Kidney (tissue), 14 donors: ENCODE data around the gene ADSS1. TPM values are rescaled to one million over a fixed set of nuclear protein-coding genes. Genes with fewer than 3 reads are reported as not detected.
A peak's percentile ranks its signal among the peaks of the same experiment; 100 is the strongest.

ENCODE experiments used
- DNase-seq, 5 donors: peaks; one replicate each; pipeline ENCODE4 v3.0.0-alpha.2; 2013 to 2020
- FAIRE-seq: peaks from 2 replicates; lab custom pipeline; 2012; peaks lifted over from hg19 to GRCh38; lab: Jason Lieb, UNC
- H3K27ac ChIP-seq, 2 donors: one replicate each; pipeline ENCODE4 v1.7.0; 2013; ENCODE audit warnings: low read depth in 2 of 2, low read length in 2 of 2, inconsistent platforms in 1 of 2
- H3K27me3 ChIP-seq: one replicate; pipeline ENCODE4 v1.7.1; 2013; ENCODE audit warnings: low read length, inconsistent platforms; ENCODE audit not compliant: control insufficient read depth, insufficient read depth
- H3K36me3 ChIP-seq, 3 donors: one replicate each; pipeline versions ENCODE4 v1.7.0 to v1.7.1; 2013; ENCODE audit warnings: low read length in 3 of 3, control low read depth in 1 of 3, inconsistent platforms in 1 of 3; ENCODE audit not compliant: insufficient read depth in 3 of 3, control insufficient read depth in 2 of 3
- H3K4me1 ChIP-seq, 3 donors: one replicate each; pipeline versions ENCODE4 v1.7.0 to v1.7.1; 2013; ENCODE audit warnings: low read length in 3 of 3, inconsistent platforms in 1 of 3, low read depth in 1 of 3; ENCODE audit not compliant: control insufficient read depth in 2 of 3, insufficient read depth in 2 of 3
- H3K4me3 ChIP-seq, 3 donors: one replicate each; pipeline versions ENCODE4 v1.7.0 to v1.8.1; 2013; ENCODE audit warnings: low read length in 3 of 3, control low read depth in 1 of 3, inconsistent platforms in 1 of 3
- H3K9ac ChIP-seq, 3 donors: one replicate each; pipeline versions ENCODE4 v1.7.0 to v1.7.1; 2013; ENCODE audit warnings: low read length in 3 of 3, control low read depth in 1 of 3, inconsistent platforms in 1 of 3
- H3K9me3 ChIP-seq, 3 donors: one replicate each; pipeline versions ENCODE4 v1.7.0 to v1.7.1; 2013; ENCODE audit warnings: low read length in 3 of 3, control low read depth in 1 of 3, inconsistent platforms in 1 of 3; ENCODE audit not compliant: control insufficient read depth in 2 of 3, insufficient read depth in 1 of 3
- intact Hi-C: fragments of 100-400 bp; cut with DNase I; formaldehyde crosslinking; loops from one replicate; pipeline ENCODE4 v1.11.1; 2022
- polyA plus RNA-seq: library from polyadenylated mRNA; stranded (reverse); fragments of 350-450 nt; fragmentation: Illumina TruSeq; extraction: RNeasy Lipid Tissue Mini Kit (QIAGEN cat#74804); gene quantifications from one replicate; pipeline ENCODE4 v1.2.3, GENCODE V29; 2014; ENCODE audit warnings: low read depth, low replicate concordance; ENCODE audit not compliant: insufficient read depth
- total RNA-seq: library from RNA; stranded (reverse); fragmentation: NEBNext Ultra II Directional; extraction: Animal tissue kit (Norgen Biotek cat#: 25700); gene quantifications from one replicate; pipeline ENCODE4 v1.2.1, GENCODE V29; 2021
- TF ChIP-seq, protein P1 (sequence below): IDR thresholded peaks from 3 replicates; pipeline ENCODE4 v1.5.1; 2012; ENCODE audit warnings: mild to moderate bottlenecking, moderate library complexity, borderline replicate concordance; ENCODE audit not compliant: insufficient read depth; ENCODE audit errors: extremely low read depth
- donor health status: control.
- donor health status: control.
- donor health status: control.
- donor health status: control.
- donor health status: control.
- donor health status: DM: yes; HTN: yes; CAD: no.
- donor health status: Normal renal cell carcinoma (clear cell type).

Gene ADSS1
- total and polyA plus RNA-seq, 2 donors from 2014 or later: 7.5 to 16.5 TPM

DNA sequence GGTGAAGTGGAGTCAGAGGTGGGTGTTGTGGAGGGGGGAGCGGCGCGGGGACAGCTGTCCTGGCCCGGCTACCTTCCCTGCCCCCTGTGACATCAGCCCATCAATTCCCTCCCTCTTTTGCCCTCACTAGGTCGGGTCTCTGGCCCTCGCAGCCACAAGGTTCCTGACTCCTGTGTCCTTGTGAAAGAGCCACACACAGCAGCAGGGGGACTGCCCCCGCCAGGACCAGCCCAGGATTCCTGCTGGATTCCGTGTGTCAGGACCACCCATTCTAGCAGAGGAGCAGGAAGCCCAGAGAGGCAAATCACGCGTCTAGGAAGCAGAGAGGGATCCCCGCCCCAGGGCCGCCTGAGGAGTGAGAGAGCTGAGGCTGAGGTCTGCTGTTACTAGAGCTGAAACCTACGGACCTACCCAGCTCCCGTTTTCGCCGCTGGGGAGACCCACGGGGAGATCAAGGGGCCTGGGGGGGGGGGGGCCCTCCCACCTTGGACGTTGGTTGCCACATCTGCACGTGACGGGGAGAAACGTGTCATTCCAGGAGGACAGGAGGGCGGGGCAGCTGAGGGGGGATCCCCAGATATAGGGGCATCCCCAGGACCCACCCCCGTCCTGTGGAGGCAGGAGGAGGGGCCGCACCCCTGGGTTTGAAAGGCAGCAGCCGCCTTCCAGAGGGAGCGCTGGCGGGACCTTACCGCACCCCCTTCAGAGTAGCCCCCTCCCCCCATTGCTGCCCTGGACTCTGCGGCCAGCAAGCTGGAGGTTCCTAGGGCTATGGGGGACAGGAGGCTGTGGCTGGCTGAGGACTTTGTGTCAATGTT is 47.1 kb upstream of the ADSS1 start:
- TF ChIP-seq, protein P1, sequence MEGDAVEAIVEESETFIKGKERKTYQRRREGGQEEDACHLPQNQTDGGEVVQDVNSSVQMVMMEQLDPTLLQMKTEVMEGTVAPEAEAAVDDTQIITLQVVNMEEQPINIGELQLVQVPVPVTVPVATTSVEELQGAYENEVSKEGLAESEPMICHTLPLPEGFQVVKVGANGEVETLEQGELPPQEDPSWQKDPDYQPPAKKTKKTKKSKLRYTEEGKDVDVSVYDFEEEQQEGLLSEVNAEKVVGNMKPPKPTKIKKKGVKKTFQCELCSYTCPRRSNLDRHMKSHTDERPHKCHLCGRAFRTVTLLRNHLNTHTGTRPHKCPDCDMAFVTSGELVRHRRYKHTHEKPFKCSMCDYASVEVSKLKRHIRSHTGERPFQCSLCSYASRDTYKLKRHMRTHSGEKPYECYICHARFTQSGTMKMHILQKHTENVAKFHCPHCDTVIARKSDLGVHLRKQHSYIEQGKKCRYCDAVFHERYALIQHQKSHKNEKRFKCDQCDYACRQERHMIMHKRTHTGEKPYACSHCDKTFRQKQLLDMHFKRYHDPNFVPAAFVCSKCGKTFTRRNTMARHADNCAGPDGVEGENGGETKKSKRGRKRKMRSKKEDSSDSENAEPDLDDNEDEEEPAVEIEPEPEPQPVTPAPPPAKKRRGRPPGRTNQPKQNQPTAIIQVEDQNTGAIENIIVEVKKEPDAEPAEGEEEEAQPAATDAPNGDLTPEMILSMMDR: no peak
- Histone ChIP-seq H3K9ac (peak overlapping the region in 2 of 3 donors; percentile 14 to 71), H3K27ac (peak overlapping the region; percentile 50 to 78), H3K27me3 (no peaks in the 10 kb centered on the region), H3K4me1 (peaks cover 0 to 35% (median 18%) of the 10 kb centered on the region in 3 donors), H3K36me3 (no peaks in the 10 kb centered on the region), H3K4me3 (peak overlapping the region in 2 of 3 donors; percentile 55 to 66), H3K9me3 (no peaks in the 10 kb centered on the region)
- intact Hi-C loops: no loop called here
- DNase-seq (peak; percentile 50 to 90 (median 77)), FAIRE-seq (no peak)

DNA sequence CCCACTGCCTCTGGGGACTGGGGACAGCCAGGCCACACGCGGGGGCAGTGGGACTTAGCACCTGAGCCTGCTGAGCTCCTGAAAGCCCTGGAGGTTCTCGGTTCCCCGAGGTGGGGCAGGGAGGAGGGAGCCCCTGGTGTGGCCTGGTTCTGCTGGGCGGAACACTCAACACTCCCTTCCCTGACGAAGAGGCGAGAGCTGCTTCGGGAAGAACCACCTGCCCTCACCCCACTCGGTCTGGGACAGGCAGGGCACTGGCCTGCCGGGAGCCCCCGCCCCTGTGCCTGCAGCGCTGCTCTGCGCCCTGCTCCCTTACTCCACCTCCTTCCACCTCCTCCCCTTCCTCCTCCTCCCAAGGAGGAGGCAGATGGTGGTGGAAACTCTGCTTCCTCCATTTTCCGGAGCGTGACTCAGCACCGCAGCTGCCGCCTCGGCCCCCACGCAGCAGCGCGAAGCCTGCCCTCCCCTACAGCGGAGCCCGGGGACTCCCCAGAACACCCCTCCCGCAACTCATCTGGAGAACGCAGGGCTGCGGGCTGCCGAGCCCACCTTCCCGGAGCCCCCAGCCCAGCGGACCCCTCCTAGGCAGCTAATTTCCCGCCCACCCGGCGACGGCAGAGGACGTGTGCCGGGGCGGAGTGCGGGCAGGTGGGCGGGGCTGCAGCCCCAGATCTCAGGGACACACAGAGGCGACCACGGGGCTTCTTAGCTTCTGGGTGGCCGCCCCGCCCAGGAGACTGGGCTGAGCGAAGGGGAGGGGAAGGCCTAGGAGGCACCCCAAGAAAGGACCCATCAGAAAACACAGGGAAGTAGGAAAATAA is 46.3 kb upstream of the ADSS1 start:
- H3K4me1 ChIP-seq: peaks cover 0 to 39% (median 18%) of the 10 kb centered on the region in 3 donors
- H3K9ac ChIP-seq: peak overlapping the region in 2 of 3 donors; percentile 39 to 71
- no peak for FAIRE-seq
- no peaks in the 10 kb centered on the region for H3K27me3 ChIP-seq
- DNase-seq: peak; percentile 87 to 95 (median 92)
- H3K9me3 ChIP-seq: no peaks in the 10 kb centered on the region
- no peaks in the 10 kb centered on the region for H3K36me3 ChIP-seq
- TF ChIP-seq, protein P1: no peak
- intact Hi-C loops: no loop called here
- peak overlapping the region; percentile 46 to 66 (median 55) for H3K4me3 ChIP-seq
- peak overlapping the region; percentile 50 to 78 for H3K27ac ChIP-seq

DNA sequence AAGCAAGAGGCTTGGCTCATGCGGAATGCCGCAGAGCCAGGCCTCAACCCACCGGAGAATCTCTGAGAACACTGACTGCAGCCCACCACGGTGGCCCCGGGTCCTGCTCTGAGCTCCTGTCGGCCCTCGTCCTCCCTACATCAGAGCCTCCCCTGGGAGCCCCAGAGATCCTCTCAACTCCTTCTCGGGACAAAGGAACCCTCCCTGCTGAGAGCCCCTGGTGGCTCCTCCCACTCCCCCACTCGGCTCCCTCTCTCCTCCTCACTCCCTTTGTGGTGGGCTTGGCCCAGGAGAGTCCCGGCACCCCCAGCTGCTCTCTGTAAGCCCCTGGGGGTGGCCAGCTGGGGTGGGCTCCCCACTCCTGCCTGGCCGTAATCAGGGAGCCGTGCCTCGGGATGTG is 45.7 kb upstream of the ADSS1 start:
- Histone ChIP-seq H3K9ac (peak overlapping the region in 2 of 3 donors; percentile 39 to 71), H3K4me1 (peaks cover 0 to 39% (median 18%) of the 10 kb centered on the region in 3 donors), H3K9me3 (no peaks in the 10 kb centered on the region), H3K27me3 (no peaks in the 10 kb centered on the region), H3K36me3 (no peaks in the 10 kb centered on the region), H3K4me3 (peak overlapping the region; percentile 33 to 66 (median 55)), H3K27ac (peak overlapping the region; percentile 50 to 78)
- TF ChIP-seq, protein P1: no peak
- FAIRE-seq (no peak), DNase-seq (peak; percentile 76 to 91 (median 81))
- intact Hi-C loops: no loop called here
